KOPT-K1 (cell line): Measurements from ENCODE around the gene PRMT7.
A peak's percentile ranks its signal among the peaks of the same experiment; 100 is the strongest.

Experiments used
- H3K27ac ChIP-seq: fragments of 200-600 bp; sonication (generic); 2 replicates; pipeline ENCODE4 v1.5.1; 2016; ENCODE audit warnings: antibody characterized with exemption, mild to moderate bottlenecking, low read depth, low read length; ENCODE audit not compliant: poor library complexity, severe bottlenecking
- H3K36me3 ChIP-seq: fragments of 200-600 bp; sonication (generic); 2 replicates; pipeline ENCODE4 v1.5.1; 2017; ENCODE audit warnings: antibody characterized with exemption, mild to moderate bottlenecking, low read length, moderate library complexity; ENCODE audit not compliant: insufficient read depth
- H3K9me3 ChIP-seq: fragments of 200-600 bp; sonication (generic); 2 replicates; pipeline ENCODE4 v1.5.1; 2017; ENCODE audit warnings: antibody characterized with exemption, low read length, mild to moderate bottlenecking; ENCODE audit not compliant: insufficient read depth, poor library complexity, severe bottlenecking

PRMT7 gene, protein sequence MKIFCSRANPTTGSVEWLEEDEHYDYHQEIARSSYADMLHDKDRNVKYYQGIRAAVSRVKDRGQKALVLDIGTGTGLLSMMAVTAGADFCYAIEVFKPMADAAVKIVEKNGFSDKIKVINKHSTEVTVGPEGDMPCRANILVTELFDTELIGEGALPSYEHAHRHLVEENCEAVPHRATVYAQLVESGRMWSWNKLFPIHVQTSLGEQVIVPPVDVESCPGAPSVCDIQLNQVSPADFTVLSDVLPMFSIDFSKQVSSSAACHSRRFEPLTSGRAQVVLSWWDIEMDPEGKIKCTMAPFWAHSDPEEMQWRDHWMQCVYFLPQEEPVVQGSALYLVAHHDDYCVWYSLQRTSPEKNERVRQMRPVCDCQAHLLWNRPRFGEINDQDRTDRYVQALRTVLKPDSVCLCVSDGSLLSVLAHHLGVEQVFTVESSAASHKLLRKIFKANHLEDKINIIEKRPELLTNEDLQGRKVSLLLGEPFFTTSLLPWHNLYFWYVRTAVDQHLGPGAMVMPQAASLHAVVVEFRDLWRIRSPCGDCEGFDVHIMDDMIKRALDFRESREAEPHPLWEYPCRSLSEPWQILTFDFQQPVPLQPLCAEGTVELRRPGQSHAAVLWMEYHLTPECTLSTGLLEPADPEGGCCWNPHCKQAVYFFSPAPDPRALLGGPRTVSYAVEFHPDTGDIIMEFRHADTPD

DNA sequence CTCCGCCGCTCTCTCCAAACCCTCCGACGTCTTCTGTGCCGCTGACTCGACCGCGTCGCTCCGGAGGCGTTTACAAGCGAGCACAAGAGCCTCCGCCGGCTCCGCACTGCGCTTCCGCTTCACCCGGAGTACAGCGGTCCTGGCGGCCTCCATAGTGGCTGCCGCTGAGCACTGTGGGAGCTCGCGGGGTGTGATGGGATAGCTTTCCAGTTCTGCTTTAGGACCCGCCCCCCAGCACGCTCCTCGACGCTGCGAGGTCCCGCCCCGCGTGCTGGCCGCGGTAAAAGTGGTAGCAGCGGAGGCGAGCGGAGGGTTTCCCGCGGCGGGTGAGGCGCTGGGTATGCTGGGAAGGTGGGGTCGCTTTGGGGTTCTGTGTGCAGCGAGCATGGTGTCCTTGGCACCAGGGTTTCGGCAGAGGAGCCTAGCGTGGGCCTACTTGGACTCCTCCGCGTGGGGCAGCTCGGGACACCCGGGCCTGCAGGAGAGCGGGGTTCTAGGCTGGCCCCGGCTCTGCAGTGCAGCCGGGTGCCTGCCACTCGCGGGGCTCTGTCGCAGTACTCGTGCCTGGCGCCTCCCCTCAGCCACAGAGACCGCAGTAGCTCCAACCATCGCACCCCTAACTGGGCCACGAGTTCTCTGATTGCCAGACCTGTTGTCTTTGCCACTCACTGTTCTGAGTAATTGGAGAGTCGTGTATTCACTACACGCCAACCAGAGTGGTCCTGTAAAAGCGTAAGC is at the start of gene PRMT7, which contains the start of gene SLC7A6OS:
Gene PRMT7, plus strand, starts transcription at position 246 of the 738 bp plus-strand sequence. CDS start 4,961 bp downstream, outside the sequence.
Gene SLC7A6OS, minus strand, starts transcription at position 173 of the 738 bp plus-strand sequence. Its CDS starts 20 bp downstream, at position 153.
- Histone ChIP-seq H3K9me3 (no peaks in the 10 kb centered on the region), H3K27ac (peak within 1 kb of the TSS; percentile 82), H3K36me3 (peaks cover 63% of the 10 kb centered on the region)

DNA sequence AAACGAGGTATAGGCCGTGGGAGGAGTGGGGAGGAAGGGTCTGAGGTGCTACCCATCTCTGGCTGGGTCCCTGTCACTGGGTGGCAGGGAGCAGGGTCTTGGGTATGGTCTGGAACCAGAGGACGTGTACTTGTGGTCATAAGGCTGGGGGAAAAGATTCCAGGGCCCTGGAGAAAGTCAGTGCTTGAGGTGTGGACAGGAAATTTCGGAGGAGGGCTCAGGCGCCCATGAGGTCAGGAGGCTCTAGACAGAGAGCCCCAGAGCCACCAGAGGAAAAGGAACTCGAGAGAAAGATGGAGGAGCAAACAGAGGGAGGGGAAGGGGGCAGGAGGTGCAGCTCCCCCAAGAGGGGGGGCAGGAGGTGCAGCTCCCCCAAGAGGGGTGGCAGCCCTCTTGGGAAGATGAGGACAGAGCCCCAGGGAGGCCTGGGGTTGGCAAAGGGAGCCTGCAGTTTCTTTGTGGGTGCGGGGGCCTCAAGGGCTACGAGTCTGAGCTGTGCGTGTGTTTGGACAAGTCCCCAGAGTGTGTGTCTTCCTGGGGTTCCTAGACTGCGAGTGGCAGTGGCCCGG is 47.2 kb upstream of the PRMT7 start:
- Histone ChIP-seq H3K27ac (peak overlapping the region; percentile 57), H3K9me3 (no peaks in the 10 kb centered on the region), H3K36me3 (0 out of 2 replicates have a peak, but pooled peaks cover 4% of the 10 kb centered on the region)

- H3K27ac ChIP-seq: peak within 1 kb of the TSS; percentile 57
- 0 out of 2 replicates have a peak, but pooled peaks cover 4% of the 10 kb centered on the region for H3K36me3 ChIP-seq
- no peaks in the 10 kb centered on the region for H3K9me3 ChIP-seq
These were observed 46.4 kb upstream of the PRMT7 start, which contains the start of gene SLC7A6 for GRCh38 chr16:68264128-68265077. Gene SLC7A6, plus strand, starts transcription at chr16:68264526. Its CDS starts 10,201 bp downstream, at chr16:68274727.

DNA sequence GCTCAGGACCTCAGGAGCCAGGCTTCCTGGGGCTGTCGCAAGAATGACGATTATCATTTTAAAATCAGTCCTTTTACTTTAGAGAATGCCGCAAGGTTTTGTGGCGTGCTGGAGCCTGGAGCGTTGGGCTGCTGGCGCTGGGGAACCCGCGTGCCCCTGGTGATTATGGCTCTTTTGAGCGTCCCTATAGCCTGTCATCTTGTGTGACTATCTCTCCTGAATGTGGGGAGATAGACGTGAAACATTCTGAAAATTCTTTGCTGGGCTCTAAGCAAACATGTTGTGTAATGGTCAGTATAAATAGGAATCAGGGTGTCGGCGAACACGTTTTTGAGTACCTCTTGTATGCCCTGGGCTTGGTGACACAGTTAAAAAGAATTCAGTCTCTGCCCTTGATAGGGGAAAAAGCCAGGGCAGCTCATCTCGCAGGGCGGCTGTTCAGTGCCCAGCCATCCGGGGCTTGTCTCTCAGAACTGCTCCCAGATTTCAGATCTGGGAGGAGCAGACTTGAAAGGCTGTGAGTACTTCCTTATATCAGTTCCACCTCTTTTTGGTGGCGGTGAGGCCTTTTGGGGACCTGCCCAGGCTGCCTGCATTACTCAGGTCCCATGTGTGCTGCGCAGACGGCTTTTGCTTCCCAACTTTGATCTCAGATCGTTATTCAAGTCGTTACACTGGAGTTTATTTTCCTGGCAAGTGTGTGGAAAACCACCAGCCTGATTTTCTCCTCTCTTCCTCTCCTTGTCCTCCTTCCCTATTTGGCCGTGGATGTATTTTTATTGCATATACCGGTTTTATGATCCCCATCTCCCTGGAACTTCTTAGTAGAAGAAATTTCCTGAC is 45.5 kb upstream of the PRMT7 start:
- peak overlapping the region; percentile 57 for H3K27ac ChIP-seq
- no peaks in the 10 kb centered on the region for H3K9me3 ChIP-seq
- H3K36me3 ChIP-seq: 0 out of 2 replicates have a peak, but pooled peaks cover 4% of the 10 kb centered on the region

GRCh38 chr16:68267612-68268405 is 43.0 kb upstream of the PRMT7 start:
- Histone ChIP-seq H3K36me3 (peaks cover 14% of the 10 kb centered on the region; the same call in 1 of the 2 replicates), H3K27ac (no peak overlapping the region), H3K9me3 (no peaks in the 10 kb centered on the region)

GRCh38 chr16:68269793-68270192 is 41.0 kb upstream of the PRMT7 start:
- no peak overlapping the region for H3K27ac ChIP-seq
- H3K9me3 ChIP-seq: no peaks in the 10 kb centered on the region
- H3K36me3 ChIP-seq: peaks cover 29% of the 10 kb centered on the region

DNA sequence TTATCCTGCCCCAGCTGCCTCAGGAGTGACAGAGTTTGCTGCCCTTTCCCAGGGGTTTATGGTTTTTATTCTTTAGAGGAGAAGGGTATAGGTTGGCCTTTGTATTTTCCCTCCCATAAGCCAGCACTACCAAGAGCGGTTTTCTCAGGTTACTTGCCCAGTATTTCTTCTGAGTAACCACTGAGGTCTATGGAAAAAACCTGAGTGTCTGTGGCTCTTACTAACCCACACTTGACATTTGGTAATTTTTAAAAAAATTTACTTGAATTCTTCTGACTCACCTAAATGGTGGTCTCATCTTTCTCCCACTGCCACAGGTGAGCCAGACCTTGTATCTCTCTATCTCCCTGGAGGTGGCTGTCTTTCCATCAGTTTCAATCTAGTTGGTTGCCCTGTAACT is 40.5 kb upstream of the PRMT7 start:
- peaks cover 32% of the 10 kb centered on the region for H3K36me3 ChIP-seq
- H3K9me3 ChIP-seq: no peaks in the 10 kb centered on the region
- H3K27ac ChIP-seq: no peak overlapping the region

DNA sequence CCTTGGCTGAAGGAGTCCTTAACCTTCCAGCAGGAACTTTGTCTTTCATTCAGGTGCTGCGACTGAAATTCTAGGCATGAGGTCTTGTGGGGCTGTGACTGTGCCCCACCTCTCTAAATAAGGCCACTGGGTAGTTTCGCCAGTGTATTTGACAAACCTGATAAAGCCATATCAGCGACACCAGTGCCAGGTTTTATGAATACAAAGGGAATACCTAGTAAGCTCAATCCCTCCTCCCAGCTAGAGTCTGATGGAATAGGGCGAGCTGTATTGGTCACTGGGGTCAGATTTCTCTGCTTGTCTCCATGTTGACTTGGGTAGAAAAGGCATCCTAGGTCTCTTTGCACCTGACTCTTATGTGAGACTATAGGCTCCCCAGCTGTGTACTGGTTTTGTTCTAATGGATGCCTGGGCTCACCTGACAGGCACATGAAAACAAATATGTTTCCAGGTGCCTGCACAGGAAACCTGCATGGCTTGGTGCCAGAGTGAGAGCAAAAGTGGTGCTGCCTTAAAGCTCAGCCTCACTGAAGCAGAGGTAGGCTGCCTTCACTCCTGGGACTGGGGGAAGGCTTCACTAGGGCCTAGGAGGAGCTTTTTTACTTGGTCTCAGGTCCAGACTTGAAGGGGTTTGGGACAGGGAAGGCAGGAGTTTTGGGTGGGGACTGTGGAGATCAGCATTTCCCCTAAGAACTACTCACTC is 38.2 kb upstream of the PRMT7 start:
- Histone ChIP-seq H3K36me3 (peaks cover 30% of the 10 kb centered on the region), H3K27ac (no peak overlapping the region), H3K9me3 (no peaks in the 10 kb centered on the region)

DNA sequence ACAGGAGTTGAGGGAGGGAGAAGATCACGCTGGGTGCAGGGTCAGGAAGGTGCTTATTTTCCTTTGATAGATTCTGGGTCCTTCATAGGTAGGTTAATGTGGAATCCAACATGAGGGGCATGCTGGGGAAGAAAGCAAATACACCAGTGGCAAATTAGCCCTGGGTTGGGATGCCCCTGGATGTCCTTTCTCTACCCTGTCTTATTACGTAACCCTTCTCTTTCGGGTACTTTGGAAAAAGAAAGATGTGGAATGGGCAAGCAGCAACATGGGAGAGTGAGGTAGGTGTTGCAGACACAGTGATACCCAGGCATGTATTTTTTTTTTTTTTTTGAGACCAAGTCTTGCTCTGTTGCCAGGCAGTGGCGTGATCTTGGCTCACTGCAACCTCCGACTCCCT is 37.4 kb upstream of the PRMT7 start:
- Histone ChIP-seq H3K27ac (no peak overlapping the region), H3K9me3 (no peaks in the 10 kb centered on the region), H3K36me3 (peaks cover 28% of the 10 kb centered on the region)

GRCh38 chr16:68273896-68274295 is 36.9 kb upstream of the PRMT7 start:
- Histone ChIP-seq H3K36me3 (peaks cover 28% of the 10 kb centered on the region), H3K27ac (no peak overlapping the region), H3K9me3 (no peaks in the 10 kb centered on the region)

GRCh38 chr16:68274441-68274840 is 36.4 kb upstream of the PRMT7 start:
- Histone ChIP-seq H3K36me3 (peaks cover 34% of the 10 kb centered on the region), H3K27ac (no peak overlapping the region)

DNA sequence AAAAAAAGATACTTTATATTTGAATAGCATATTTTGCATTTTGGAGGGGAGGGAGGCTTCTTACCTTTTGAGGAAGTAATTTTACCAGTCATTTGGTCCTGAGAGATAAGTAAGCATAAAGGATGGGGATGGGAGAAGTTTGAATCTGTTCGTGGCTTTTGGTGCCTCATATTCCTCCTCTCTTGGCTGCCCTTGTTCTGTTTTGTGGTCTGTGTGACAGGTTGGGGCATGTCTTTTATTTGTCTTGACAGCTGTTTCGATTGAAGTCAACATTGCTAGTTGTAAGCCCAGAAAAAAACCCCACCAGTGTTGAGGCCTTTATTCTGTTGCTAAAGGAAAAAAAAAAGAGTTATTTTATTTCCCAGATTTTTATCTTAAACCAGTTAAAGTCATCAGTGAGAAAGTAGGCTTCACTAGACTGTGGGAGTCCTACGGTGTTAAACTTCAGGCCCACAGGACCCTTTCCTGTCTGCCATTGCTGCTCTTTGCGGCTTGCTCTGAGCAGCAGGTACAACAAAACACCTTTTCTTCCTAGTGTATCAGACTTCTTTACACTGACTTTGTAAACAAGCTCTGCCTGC is 35.1 kb upstream of the PRMT7 start:
- peak overlapping the region; percentile 41 for H3K27ac ChIP-seq
- H3K36me3 ChIP-seq: peaks cover 41% of the 10 kb centered on the region
- no peaks in the 10 kb centered on the region for H3K9me3 ChIP-seq

More at GRCh38 chr16:68274441-68274840, 36.4 kb upstream of the PRMT7 start:
- no peaks in the 10 kb centered on the region for H3K9me3 ChIP-seq
